Stomach smooth muscle (tissue), 2 donors: Measurements from ENCODE around the gene PEAK3.

Experiments used
- H3K27ac ChIP-seq: one replicate; pipeline ENCODE4 v1.7.0; 2013; ENCODE audit warnings: mild to moderate bottlenecking, low read length, inconsistent platforms
- H3K27me3 ChIP-seq, 2 donors: one replicate each; pipeline ENCODE4 v1.7.0; 2013; ENCODE audit warnings: low read length in 2 of 2; ENCODE audit not compliant: insufficient read depth in 2 of 2, control insufficient read depth in 1 of 2
- H3K36me3 ChIP-seq, 2 donors: one replicate each; pipeline ENCODE4 v1.7.0; 2013; ENCODE audit warnings: low read length in 2 of 2; ENCODE audit not compliant: control insufficient read depth in 2 of 2, insufficient read depth in 2 of 2
- H3K4me1 ChIP-seq: one replicate; pipeline ENCODE4 v1.7.0; 2013; ENCODE audit warnings: low read length; ENCODE audit not compliant: control insufficient read depth, insufficient read depth
- H3K4me3 ChIP-seq, 2 donors: one replicate each; pipeline ENCODE4 v1.7.0; 2013; ENCODE audit warnings: low read length in 2 of 2
- H3K9ac ChIP-seq, 2 donors: one replicate each; pipeline ENCODE4 v1.7.0; 2013; ENCODE audit warnings: low read length in 2 of 2, mild to moderate bottlenecking in 1 of 2
- H3K9me3 ChIP-seq, 2 donors: one replicate each; pipeline ENCODE4 v1.7.0; 2013; ENCODE audit warnings: low read length in 2 of 2; ENCODE audit not compliant: control insufficient read depth in 2 of 2
- donor health status: healthy.
- donor health status: Pancreatic carcinoma.

The PEAK3 gene

DNA sequence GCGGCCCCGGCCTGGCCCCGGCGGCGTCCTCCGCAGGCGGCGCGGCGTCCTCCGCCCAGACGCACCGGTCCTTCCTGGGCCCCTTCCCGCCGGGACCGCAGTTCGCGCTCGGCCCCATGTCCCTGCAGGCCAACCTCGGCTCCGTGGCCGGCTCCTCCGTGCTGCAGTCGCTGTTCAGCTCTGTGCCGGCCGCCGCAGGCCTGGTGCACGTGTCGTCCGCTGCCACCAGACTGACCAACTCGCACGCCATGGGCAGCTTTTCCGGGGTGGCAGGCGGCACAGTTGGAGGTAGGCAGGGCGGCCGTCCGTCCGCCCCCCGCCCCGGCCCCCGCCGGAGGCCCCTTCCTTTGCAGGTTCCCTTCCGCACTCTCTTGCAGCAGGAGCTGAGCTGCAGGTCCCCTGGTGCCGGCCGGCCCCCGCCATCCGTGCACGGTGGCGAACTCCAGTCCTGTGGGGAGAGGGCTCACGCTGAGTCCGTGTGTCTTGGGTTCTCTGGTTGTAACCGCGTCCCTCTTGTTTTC is 55.1 kb downstream of the PEAK3 start:
- Histone ChIP-seq H3K27me3 (no peaks in the 10 kb centered on the region), H3K4me1 (peaks cover 2% of the 10 kb centered on the region), H3K4me3 (no peak overlapping the region), H3K36me3 (peaks cover 16 to 35% of the 10 kb centered on the region in 2 donors), H3K27ac (no peak overlapping the region), H3K9me3 (no peaks in the 10 kb centered on the region), H3K9ac (no peak overlapping the region)

DNA sequence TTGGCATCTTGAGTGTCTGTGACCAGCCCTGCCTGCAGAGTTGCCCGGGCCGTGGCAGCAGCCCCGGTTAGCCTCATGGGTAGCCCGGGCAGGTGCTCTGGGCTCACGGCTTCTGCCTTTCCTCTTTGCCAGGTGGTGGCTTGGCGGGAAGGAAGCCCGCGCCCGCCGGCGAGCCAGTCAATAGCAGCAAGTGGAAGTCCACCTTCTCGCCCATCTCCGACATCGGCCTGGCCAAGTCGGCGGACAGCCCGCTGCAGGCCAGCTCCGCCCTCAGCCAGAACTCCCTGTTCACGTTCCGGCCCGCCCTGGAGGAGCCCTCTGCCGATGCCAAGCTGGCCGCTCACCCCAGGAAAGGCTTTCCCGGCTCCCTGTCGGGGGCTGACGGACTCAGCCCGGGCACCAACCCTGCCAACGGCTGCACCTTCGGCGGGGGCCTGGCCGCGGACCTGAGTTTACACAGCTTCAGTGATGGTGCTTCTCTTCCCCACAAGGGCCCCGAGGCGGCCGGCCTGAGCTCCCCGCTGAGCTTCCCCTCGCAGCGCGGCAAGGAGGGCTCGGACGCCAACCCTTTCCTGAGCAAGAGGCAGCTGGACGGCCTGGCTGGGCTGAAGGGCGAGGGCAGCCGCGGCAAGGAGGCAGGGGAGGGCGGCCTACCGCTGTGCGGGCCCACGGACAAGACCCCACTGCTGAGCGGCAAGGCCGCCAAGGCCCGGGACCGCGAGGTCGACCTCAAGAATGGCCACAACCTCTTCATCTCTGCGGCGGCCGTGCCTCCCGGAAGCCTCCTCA is 55.7 kb downstream of the PEAK3 start:
- H3K4me1 ChIP-seq, result peaks cover 2% of the 10 kb centered on the region
- H3K36me3 ChIP-seq, result peaks cover 12 to 30% of the 10 kb centered on the region in 2 donors
- H3K9ac ChIP-seq, result no peak overlapping the region
- no peak overlapping the region for H3K4me3 ChIP-seq
- H3K9me3 ChIP-seq, result no peaks in the 10 kb centered on the region
- H3K27me3 ChIP-seq, result no peaks in the 10 kb centered on the region
- H3K27ac ChIP-seq, result no peak overlapping the region

DNA sequence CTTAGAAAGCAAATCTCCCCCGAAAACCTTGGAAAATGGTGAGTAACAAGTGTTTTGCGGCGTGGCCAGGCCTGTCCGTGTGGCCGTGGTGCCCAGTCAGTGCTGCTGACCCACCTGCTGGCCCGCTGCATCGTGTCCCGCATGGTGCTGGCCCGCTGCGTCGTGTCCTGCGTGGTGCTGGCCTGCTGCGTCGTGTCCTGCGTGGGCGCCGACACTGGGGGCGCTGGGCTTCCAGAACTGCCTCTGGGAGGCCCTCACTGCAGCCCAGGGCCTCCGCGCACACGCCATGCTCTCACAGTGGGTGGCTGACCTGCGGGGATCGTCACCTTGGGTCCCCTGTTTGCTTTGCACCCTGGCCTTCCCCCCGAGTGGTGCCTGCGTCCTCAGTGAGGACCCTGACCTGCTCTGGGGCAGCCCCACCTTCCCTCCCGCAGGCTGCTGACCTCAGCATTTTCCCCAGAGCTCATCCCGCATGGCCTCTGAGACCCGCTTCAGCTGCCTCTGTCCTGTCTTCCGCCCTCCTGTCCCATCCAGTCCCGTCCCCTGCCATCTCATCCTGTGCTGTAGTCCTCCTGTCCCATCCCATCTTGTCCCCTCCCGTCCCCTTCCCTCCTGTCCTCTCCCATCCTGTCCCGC is 56.4 kb downstream of the PEAK3 start:
- Histone ChIP-seq H3K27ac (no peak overlapping the region), H3K9me3 (no peaks in the 10 kb centered on the region), H3K9ac (no peak overlapping the region), H3K27me3 (no peaks in the 10 kb centered on the region), H3K36me3 (peaks cover 12 to 30% of the 10 kb centered on the region in 2 donors), H3K4me3 (no peak overlapping the region), H3K4me1 (no peaks in the 10 kb centered on the region)

DNA sequence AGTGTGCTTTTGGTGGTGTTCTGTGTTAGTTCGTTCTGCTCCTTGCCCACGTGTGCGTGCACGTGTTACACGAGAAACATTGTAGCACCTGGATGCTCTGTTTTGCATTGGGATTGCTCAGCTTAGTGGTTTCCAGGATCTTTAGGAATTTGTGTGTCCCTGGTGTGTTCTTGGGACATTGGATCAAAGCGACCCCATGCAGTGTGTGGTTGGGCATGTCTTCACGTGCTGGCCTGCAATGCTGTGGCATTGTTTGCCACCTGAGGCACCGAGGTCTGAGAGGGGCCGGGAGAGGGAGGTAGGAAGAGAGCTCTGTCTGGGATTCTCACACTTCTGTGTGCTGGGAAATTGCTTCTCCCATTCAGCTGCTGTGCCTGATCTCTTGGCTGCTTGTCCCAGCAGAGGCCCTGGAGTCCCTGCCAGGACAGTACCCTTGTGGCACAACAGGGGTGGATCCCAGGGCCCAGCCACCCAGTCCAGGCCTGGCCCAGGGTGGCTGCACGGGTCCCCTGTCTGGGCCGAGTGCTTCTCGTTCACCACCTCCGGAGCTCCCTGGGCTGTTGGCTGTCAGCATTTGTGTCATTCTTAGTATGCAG is 57.1 kb downstream of the PEAK3 start:
- H3K4me1 ChIP-seq, result no peaks in the 10 kb centered on the region
- H3K36me3 ChIP-seq, result peaks cover 12 to 32% of the 10 kb centered on the region in 2 donors
- no peaks in the 10 kb centered on the region for H3K9me3 ChIP-seq
- H3K9ac ChIP-seq, result no peak overlapping the region
- no peak overlapping the region for H3K27ac ChIP-seq
- no peak overlapping the region for H3K4me3 ChIP-seq
- H3K27me3 ChIP-seq, result no peaks in the 10 kb centered on the region
